Fibroblast of skin of left biceps (primary cell): Measurements from ENCODE around the gene NXF2.
"Not testable (repeated sequence)": the region's sequence is repeated elsewhere in the genome, so short reads cannot be mapped to it uniquely, and the experiment has no call there.

Experiments
- DNase-seq, 2 experiments: peaks; one replicate each; pipeline ENCODE4 v3.0.0-alpha.2; 2013; ENCODE audit warnings: low read depth in 2 of 2

The NXF2 gene, protein sequence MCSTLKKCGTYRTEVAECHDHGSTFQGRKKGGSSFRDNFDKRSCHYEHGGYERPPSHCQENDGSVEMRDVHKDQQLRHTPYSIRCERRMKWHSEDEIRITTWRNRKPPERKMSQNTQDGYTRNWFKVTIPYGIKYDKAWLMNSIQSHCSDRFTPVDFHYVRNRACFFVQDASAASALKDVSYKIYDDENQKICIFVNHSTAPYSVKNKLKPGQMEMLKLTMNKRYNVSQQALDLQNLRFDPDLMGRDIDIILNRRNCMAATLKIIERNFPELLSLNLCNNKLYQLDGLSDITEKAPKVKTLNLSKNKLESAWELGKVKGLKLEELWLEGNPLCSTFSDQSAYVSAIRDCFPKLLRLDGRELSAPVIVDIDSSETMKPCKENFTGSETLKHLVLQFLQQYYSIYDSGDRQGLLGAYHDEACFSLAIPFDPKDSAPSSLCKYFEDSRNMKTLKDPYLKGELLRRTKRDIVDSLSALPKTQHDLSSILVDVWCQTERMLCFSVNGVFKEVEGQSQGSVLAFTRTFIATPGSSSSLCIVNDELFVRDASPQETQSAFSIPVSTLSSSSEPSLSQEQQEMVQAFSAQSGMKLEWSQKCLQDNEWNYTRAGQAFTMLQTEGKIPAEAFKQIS

DNA sequence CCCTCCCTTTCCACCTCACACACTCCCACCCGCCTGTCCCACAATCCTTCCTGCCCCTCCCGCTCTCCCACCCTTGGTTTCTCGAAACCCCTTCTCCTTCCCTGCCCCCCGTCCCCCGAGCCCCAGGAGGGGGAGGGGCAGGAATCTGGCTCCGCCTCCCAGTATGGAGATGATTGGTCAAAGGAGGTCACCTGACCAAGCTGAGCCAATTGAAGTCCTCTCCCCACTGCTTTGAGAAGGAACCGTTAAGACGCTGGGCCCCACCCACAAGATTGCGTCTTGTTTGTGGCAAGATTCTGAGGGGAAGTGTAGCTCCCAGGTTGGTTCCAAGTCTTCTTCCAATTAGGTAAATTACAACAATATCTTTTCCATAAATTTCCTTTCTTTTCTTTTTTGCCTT is at the start of gene NXF2:
TSS of gene NXF2 (plus strand) at position 275 of the 400 bp plus-strand sequence. CDS start 59,912 bp downstream, outside the sequence.
- not testable (repeated sequence) for DNase-seq

DNA sequence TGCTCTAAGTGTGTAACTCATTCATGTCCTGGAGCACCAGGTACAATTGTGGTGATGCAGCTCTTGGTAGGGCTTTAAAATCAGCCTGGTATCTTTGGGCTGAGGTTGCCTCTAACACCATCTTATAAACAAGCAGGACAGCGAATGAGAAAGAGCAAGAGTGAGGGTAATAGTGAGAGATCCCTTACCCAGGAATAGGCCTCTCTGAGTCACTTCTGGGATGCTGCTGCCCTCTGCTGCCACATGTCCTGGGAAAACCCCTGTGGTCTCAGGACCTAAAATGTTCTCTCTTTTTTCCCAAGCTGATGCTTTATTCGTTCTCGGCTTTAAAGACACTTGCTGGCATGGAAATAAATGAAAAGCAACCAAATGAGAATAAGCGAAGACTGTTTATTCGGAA is 39.0 kb upstream of the NXF2 start:
- not testable (repeated sequence) for DNase-seq

DNA sequence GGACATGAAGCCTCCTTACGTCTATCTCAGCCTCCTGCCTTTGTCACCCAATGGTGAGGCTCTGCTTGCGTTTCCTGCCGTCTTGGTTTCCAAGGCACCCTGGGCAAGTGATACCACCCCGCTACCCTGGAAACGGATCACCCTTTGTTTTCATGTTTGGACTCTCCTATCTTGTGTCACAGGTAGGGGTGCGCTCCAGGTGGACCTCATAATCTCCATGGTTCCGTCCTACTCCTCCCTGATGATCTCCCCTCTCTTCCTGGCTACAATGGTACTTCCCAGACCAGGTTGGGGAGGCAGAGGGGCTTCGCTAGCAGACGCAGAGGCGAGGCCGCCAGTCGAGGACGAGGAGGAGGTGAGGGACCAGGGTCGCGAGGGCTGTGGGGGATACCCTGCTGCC is 32.0 kb upstream of the NXF2 start, which contains the start of gene TCP11X1:
TSS of gene TCP11X1 (plus strand) at position 316 of the 400 bp plus-strand sequence.
- DNase-seq, result not testable (repeated sequence)

DNA sequence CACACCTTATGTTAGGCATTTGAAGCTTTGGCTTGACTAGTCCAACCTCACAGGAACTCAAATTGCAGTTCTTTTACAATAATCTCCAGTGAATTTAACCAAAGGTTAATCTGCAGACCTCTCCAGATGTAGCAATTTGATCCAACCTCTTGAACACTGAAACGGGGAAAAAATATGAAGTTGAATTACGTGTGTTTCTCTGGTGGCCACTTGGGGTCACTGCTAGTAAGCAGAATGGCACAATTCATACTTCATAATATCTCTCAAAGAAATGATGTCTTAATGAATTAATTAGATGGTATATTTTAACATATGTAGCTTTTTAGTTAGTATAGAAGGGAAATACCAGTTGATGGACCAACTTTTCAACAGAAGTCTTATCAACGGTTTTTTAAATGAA is 30.5 kb upstream of the NXF2 start:
- not testable (repeated sequence) for DNase-seq

DNA sequence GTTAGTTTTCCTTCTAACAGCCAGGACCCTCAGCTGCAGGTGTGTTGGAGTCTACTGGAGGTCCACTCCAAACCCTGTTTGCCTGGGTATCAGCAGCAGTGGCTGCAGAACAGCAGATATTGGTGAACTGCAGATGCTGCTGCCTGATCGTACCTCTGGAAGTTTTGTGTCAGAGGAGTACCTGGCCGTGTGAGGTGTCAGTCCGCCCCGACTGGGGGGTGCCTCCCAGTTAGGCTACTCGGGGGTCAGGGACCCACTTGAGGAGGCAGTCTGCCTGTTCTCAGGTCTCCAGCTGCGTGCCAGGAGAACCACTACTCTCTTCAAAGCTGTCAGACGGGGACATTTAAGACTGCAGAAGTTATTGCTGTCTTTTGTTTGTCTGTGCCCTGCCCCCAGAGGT is 11.3 kb upstream of the NXF2 start:
- DNase-seq, result not testable (repeated sequence)

DNA sequence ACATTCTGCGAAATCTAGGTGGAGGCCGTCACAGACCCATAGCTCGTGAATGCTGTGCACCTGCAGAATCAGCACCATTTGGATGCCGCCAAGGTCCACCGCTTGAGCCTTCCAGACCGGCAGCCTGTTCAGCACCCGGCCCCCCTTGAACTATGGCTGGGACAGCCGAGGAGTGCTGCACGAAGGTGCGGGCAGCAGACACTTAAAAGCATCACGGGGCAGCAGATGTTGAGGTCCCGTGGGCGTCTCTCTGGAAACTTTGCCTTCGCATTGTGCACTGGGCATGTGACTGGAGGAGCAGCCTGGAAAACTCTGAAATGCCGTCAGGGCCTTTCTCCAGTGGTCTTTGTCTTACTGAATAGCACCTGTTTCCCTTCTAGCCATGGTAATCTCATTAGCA is 6.7 kb upstream of the NXF2 start:
- not testable (repeated sequence) for DNase-seq

DNA sequence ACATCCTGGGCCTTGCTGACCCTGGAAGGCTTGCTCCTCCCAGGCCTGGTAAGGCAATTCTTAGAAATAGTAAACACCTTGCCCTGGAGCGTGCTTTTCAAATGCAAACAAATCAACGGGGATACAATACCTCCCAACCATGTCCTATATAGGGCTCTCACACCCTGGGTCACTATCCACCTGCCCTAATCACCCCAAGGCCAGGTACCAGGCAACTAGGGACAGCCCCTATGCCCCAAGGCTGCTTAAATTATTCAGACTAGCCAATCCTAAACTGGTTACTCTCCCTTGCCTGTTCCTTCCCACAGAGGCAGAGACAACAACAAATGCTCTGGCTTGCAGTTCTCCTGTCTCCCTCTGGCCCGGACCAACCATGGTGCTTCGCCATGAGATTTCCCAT is 25.3 kb downstream of the NXF2 start:
- DNase-seq, result not testable (repeated sequence)

DNA sequence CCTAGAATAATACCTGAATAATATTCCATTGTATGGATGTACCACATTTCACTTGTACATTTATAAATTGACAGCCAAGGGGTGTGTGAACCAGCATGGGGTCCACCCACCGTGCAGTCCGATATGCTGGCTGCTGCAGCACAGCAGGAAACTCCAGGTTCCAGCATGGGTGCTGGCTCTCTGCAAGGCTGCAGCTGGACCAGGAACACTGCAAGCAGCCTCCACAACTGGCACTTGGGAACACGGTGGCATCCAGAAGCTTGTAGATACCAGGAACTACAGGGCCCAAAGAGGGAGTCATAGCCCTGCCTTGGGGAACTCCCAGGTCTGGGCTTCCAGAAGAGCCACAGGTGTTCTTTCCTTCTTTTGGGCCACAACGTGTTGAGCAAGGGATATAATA is 91.2 kb downstream of the NXF2 start:
- DNase-seq, result no peak

DNA sequence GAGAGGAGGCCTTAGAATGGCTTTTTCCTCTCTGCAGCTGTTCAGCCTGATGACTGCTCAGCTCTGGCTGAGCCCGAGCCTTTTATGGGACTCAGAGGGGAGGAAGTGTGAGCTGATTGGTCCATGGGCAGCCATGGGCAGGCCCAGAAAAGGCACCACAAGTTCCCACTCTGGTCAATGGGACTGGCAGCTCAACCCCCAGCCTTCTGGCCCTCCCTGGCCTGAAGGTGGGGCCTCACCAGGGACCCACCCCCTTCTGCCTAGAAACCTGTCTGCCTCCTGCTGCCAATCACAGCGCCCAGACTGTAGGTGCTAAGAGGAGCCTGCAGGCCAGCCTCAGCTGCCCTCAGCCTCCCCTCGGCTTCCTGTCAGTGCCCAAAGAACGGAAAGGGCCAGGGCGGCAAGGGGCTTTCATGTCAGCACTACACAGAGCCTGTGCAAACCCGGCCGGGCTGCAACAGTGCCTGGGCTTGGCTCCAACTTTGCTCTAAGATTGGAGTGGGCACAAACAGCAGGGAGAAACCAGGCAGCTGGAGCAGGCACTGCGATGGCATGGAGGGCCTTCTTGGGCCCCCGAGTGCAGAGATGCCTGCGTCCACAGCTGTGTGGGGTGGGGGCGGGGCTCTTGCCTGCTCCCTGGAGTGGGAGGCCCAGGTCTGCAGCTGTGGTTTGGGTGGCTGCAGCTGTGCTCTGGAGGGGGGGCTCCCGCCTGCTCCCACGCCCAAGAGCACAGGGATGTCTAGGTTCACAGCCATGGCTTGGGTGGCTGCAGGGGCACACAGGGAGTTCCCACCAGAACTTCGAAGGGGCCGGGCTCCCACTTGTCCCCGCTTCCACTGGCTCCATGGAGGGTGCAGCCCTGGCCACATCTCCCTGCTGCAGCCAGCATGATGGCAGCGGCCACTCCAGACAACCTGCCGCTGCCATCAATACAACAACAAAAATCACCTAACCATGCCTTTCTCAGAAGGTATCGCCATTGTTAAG is 92.6 kb downstream of the NXF2 start:
- DNase-seq, result no peak

DNA sequence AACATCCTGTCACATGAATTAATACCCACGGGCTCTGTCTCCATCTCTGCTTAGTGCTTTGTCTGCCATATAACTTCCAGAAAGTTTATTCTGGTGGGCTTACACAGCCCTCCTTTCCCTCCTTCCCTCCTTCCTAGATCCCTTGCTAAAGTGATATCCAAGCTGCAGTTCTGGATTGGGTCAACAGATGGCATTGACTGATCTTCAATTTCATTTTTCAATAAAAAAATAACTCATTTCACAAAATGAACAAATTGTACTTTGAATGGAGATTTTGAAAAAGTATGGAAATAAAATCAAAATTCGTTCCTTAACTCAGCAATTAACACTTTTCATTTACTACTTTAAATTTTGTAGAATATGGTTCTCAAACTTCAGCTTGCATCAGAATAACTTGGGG is 94.9 kb downstream of the NXF2 start:
- no peak for DNase-seq

DNA sequence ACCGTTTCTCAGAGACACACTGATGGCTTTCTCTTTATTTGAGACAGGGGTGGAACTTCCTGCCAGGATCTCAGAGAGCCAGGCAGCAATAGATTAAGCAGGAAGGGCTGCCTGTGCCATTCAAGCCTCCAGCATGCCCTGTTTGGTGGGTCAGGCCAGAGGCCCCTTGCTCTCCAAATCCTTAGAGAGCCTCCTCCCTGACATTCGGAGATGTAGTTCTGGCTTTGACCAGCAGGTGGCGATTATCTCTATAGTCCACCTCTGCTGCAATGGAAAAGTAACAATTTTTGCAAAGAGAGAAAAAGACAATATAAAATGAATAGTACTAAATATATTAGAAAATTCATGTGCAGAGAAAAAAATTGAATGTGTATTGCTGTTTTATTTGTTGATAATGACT is 98.9 kb downstream of the NXF2 start:
- DNase-seq, result peak in 1 of 2 experiments; percentile 0
